DMS53 treated with DMSO at 0.1 percent for 48 hours (cell line): ENCODE results near the gene SUPT16H.
"Not testable (repeated sequence)": the region's sequence is repeated elsewhere in the genome, so short reads cannot be mapped to it uniquely, and the experiment has no call there.

ENCODE experiments used
- DNase-seq: peaks from one replicate; lab custom pipeline; 2025; ENCODE audit not compliant: unreplicated experiment; lab: John Stamatoyannopoulos, UW

SUPT16H gene

GRCh38 chr14:21302836-21303140, 81.0 kb downstream of the SUPT16H start:
- not testable (repeated sequence) for DNase-seq

GRCh38 chr14:21302013-21302835, 81.6 kb downstream of the SUPT16H start:
- no peak for DNase-seq
